PFSK-1 (cell line): Measurements from ENCODE around the gene KDM4C.

ENCODE experiments used
- FOXP2 ChIP-seq: optimal IDR thresholded peaks from 2 replicates; pipeline ENCODE3; 2011; ENCODE audit warnings: borderline replicate concordance, control low read depth, inconsistent platforms; ENCODE audit not compliant: insufficient read depth; ENCODE audit errors: extremely low read length, extremely low read depth
- POLR2AphosphoS5 ChIP-seq: IDR thresholded peaks from 2 replicates; pipeline ENCODE4 v1.6.1; 2012; ENCODE audit warnings: low read depth, mild to moderate bottlenecking, control low read depth, low read length, moderate library complexity
- SIN3A ChIP-seq: IDR thresholded peaks from 2 replicates; pipeline ENCODE4 v1.6.1; 2012; ENCODE audit warnings: mild to moderate bottlenecking, low read length, moderate library complexity, borderline replicate concordance; ENCODE audit not compliant: insufficient read depth
- TAF1 ChIP-seq: IDR thresholded peaks from 2 replicates; pipeline ENCODE4 v1.6.1; 2012; ENCODE audit warnings: low read length, control low read depth, borderline replicate concordance; ENCODE audit not compliant: insufficient read depth
- TF ChIP-seq, protein P1 (sequence below), 2 experiments: IDR thresholded peaks; 2 replicates each; pipeline versions ENCODE4 v1.6.1 to v1.8.0; 2011 to 2012; ENCODE audit warnings: low read depth in 2 of 2, low read length in 2 of 2, control low read depth in 1 of 2, inconsistent platforms in 1 of 2, mild to moderate bottlenecking in 1 of 2, moderate library complexity in 1 of 2; ENCODE audit not compliant: insufficient read depth in 1 of 2

The KDM4C gene

GRCh38 chr9:6870650-6871477 is 113.1 kb downstream of the KDM4C start:
- TF ChIP-seq, protein P1, sequence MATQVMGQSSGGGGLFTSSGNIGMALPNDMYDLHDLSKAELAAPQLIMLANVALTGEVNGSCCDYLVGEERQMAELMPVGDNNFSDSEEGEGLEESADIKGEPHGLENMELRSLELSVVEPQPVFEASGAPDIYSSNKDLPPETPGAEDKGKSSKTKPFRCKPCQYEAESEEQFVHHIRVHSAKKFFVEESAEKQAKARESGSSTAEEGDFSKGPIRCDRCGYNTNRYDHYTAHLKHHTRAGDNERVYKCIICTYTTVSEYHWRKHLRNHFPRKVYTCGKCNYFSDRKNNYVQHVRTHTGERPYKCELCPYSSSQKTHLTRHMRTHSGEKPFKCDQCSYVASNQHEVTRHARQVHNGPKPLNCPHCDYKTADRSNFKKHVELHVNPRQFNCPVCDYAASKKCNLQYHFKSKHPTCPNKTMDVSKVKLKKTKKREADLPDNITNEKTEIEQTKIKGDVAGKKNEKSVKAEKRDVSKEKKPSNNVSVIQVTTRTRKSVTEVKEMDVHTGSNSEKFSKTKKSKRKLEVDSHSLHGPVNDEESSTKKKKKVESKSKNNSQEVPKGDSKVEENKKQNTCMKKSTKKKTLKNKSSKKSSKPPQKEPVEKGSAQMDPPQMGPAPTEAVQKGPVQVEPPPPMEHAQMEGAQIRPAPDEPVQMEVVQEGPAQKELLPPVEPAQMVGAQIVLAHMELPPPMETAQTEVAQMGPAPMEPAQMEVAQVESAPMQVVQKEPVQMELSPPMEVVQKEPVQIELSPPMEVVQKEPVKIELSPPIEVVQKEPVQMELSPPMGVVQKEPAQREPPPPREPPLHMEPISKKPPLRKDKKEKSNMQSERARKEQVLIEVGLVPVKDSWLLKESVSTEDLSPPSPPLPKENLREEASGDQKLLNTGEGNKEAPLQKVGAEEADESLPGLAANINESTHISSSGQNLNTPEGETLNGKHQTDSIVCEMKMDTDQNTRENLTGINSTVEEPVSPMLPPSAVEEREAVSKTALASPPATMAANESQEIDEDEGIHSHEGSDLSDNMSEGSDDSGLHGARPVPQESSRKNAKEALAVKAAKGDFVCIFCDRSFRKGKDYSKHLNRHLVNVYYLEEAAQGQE (IDR thresholded peaks at IDR 0.05; ENCODE audit: insufficient read depth in 1 of 2, low read depth in 2 of 2, low read length in 2 of 2): no peak
- TF ChIP-seq TAF1 (no peak), FOXP2 (no peak), SIN3A (no peak), POLR2AphosphoS5 (no peak)

- TF ChIP-seq, protein P1 (IDR thresholded peaks at IDR 0.05; ENCODE audit: insufficient read depth in 1 of 2, low read depth in 2 of 2, low read length in 2 of 2): no peak
- TF ChIP-seq SIN3A (no peak), FOXP2 (no peak), POLR2AphosphoS5 (no peak), TAF1 (no peak)
These were observed 116.1 kb downstream of the KDM4C start for GRCh38 chr9:6873857-6874256.

DNA sequence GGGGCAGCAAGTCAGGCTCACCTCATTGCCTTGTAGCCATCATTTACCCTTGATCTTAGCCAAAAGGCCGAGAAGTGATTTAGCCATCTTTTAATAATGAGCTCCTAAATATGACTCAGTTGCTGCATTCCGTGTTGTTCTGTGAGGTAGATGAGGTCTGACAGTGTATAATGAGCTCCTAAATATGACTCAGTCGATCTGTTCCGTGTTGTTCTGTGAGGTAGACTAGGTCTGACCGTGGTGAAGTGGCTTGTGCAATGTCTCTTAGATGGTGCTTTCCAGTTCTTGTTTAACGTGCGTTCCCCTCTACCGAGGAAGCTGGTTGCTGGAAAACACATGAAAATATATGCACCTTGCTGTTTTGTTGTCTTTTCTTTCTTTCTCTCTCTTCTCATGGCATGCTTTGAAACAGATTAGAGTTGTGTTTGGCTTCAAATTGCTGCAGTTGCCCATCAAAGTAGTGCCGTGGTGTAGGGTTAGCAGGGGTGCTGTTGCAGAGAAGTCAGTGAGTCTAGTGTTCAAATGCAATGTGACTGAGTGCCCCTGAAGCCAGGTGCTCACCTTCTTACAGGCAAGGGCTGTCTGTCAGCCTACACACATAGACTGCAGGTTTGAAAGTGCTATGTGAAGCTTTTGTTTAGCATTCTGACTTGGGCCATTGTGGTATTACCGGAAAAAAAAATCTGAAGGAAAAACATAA is 118.6 kb downstream of the KDM4C start:
- TF ChIP-seq FOXP2 (no peak), SIN3A (no peak)

DNA sequence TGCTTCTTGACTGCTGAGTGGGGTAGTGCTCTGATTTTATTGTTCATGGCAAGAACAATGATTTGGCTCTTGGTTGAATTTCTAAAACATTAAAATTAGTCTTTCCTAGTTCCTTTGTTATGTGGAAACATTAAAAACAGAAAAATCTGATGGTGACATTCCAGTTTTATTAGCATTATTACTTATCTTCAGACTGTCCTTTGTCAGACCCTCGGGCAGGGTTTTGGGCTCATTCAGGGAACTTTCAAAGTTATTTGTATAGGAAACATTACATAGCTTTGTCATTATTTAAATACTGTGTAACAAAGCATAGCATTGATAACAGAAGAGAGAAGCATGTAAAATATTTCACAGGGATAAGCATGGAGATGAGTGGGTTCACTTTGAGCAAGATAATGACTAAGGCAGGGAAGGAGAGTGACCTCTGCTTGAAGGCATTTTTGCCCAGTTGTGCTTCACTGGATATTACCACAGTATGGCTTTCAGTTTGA is 119.9 kb downstream of the KDM4C start:
- TF ChIP-seq TAF1 (no peak), FOXP2 (no peak), SIN3A (no peak), POLR2AphosphoS5 (no peak)
- TF ChIP-seq, protein P1 (IDR thresholded peaks at IDR 0.05; ENCODE audit: insufficient read depth in 1 of 2, low read depth in 2 of 2, low read length in 2 of 2): no peak

- TF ChIP-seq SIN3A (no peak), TAF1 (no peak), FOXP2 (no peak), POLR2AphosphoS5 (no peak)
- TF ChIP-seq, protein P1 (IDR thresholded peaks at IDR 0.05; ENCODE audit: insufficient read depth in 1 of 2, low read depth in 2 of 2, low read length in 2 of 2): no peak
These were observed 122.9 kb downstream of the KDM4C start for GRCh38 chr9:6880626-6881025.
